DMS153 (cell line): ENCODE results near the gene LCMT1.
A peak's percentile ranks its signal among the peaks of the same experiment; 100 is the strongest.
"Not testable (repeated sequence)": the region's sequence is repeated elsewhere in the genome, so short reads cannot be mapped to it uniquely, and the experiment has no call there.

Experiments
- DNase-seq: peaks from one replicate; lab custom pipeline; 2025; lab: John Stamatoyannopoulos, UW

The LCMT1 gene

GRCh38 chr16:25111403-25112166 lies at the start of gene LCMT1:
Gene LCMT1 (plus strand): TSS chr16:25111742. CDS start chr16:25111884, 142 bp downstream.
- peak; percentile 99 for DNase-seq

GRCh38 chr16:25063102-25063501 lies 48.4 kb upstream of the LCMT1 start:
- no peak for DNase-seq

GRCh38 chr16:25063865-25064264 lies 47.7 kb upstream of the LCMT1 start:
- DNase-seq: no peak

GRCh38 chr16:25064281-25064680 lies 47.3 kb upstream of the LCMT1 start:
- DNase-seq: not testable (repeated sequence)

- no peak for DNase-seq
These were observed 46.6 kb upstream of the LCMT1 start for GRCh38 chr16:25064937-25065336.

DNA sequence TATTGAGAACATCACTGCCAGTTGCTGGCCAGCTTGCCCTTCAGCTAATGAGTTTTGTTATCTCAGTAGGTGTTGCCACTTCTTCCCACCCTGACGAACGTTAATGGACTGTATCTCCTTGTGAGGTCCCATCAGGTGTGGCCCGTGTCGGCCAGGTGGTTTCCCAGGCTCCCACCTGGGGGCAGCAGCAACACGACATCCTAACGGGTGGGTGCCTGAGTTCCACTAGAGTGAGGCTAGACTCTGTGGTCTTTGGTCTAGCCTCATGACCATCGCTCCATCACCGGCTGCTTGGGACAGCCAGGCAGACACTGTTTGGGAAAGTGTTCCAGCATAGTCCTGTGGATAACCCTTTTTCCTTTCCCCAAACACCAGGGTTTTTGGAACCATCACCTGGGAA lies 45.6 kb upstream of the LCMT1 start:
- DNase-seq: peak; percentile 4

DNA sequence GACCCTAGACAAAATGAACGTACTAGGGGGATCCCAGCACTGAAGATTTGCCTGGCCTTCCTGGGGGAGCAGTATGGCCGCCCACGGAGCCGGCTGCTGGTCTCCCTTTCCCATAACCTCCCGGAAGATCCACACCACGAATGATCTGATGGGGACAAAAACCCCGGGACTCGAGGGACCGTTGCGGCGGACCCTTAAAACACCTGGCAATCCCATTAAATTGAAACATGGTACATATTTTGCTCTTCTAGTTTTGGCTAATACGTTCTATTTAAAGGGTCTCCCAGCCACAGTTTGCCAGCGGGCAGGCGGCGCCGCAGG lies 45.2 kb upstream of the LCMT1 start:
- DNase-seq: no peak

- DNase-seq: peak; percentile 22
These were observed 44.6 kb upstream of the LCMT1 start for GRCh38 chr16:25066747-25067631.

- DNase-seq: no peak
These were observed 37.7 kb upstream of the LCMT1 start for GRCh38 chr16:25073854-25074253.

DNA sequence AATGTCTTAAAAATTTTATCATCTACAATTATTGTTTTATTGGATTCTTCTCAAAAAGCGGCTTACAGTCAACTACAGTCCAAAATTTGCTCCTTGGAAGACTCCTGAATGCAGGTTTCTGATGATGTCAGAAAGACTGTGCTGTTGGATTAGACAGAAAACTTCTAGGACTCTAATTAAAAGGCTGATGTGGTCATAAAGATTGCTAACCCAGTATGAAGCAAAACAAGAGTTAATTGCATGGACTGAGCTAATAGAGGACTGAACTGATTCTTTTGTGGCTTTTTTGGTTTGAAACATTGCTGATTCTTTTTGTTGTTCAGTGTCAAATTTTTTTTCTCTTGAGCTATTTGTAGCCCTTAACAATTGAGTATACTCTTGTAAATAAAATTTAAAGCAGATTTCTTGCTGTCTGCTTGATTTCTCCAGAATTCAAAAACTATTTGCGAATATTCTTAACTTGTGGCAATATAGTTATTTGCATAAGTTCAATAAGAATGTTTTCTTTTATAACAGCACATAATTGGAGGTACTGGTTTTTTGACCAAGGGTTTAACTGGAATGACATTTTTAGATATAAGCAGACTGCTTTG lies 33.1 kb upstream of the LCMT1 start:
- DNase-seq: no peak

GRCh38 chr16:25079637-25080378 lies 31.7 kb upstream of the LCMT1 start:
- no peak for DNase-seq

DNA sequence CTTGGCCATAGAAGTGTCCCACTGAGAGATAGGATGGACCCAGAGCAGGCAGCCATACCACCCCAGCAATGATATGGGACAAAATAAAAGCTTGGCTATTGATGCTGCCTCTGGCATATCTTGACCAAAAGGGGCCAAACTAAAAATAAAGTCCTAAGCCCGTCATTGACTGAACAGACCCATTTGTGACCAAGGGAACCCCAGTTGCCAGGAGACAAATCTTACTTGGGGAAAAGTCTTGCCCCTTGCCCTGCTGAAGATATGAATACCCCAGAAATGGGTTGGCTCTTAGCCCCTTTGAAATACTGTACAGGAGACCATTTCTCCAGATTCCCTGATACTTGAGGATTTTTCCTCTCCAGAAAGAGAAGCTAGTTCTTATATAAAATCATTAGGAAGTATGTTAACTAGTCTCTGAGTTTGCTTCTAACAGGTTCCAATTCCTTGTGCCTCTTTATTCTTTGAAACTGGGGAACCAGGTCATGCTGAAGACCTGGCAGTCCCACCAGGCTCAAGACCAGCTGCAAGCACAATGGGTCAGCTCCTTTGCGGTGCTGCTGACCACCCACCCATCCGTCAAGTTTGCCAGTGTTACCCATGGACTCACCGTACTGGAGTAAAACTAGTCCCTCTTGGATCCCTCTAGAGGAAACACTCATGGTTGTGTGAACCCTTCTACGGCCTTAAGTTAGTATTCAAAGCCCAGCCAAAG lies 31.0 kb upstream of the LCMT1 start:
- DNase-seq: no peak

DNA sequence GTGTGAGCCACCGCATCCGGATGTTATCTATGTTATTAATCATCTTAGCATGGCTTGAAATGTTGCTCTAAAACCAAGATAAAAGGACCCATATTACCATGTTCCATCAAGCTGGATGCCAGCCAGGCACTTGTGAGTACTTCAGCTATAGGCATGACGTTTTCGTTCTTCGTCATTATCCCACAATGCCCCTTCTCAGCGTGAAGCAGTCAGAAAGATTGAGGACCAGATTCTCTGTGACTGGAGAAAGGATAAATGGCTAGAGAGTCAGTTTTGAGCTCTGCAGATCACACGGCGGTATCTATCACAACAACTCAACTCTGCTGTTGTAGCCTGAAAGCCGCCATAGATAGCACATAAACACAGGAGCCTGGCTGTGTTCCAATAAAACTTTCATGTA lies 29.8 kb upstream of the LCMT1 start:
- DNase-seq: no peak

- DNase-seq: no peak
These were observed 28.5 kb upstream of the LCMT1 start for GRCh38 chr16:25083065-25083464.

DNA sequence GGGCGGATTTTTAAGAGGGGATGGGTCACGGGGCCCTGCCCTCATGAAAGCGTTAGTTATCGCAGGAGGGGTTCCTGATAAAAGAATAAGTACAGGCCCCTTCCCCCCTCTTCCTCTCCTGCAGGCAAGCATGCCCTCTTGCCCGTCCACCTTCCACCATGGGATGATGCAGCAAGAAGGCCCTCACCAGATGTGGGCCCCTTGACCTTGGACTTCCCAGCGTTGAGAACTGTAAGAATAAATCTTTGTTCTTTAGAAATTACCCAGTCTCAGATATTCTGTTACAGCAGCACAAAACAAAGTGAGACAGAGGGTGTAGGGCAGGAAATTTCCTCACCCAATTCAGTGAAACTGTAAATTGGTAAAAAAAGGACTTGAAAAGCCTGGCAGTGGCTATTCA lies 27.8 kb upstream of the LCMT1 start:
- no peak for DNase-seq

- no peak for DNase-seq
These were observed 26.7 kb upstream of the LCMT1 start for GRCh38 chr16:25084797-25085196.

- no peak for DNase-seq
These were observed 23.8 kb upstream of the LCMT1 start for GRCh38 chr16:25087761-25088160.

DNA sequence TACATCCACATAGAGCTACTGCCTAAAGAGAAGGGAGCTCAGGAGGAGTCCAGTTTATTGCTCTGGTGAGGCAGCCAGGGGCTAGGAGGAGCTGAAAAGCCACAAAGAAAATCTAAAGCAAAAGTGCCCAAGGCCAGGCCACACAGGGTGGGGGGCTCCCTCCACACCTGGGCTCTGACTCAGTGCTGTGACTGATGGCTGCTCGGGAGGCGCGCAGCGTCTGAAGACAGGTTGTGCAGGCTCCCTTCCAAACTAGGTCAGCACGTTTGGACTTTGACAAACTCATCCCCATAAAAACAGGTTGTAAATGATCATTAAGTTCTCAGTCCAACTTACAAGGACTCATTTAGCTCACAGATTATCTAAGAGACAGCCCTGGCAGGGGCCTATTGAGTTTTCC lies 22.2 kb upstream of the LCMT1 start:
- DNase-seq: no peak

- no peak for DNase-seq
These were observed 19.1 kb upstream of the LCMT1 start for GRCh38 chr16:25092441-25092840.

- DNase-seq: no peak
These were observed 18.1 kb upstream of the LCMT1 start for GRCh38 chr16:25093208-25094061.

DNA sequence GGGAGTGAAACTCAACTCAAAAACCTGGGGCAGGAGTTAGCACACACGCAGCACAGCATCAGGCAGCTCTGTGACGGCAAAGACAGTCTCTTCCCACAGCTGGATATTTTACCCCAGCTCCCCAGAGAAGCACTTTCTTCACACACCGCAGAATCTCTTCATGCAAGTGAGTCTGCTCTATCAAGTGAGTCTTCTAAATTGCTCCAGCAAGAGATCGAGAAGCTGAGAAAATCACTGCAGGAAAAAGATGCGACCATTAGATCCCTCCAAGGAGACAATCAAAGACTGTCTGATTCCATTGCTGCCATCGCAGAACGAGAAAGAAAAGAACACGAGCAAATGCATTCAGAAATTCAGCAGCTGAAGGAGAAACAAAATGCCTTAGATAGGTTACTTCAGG lies 16.9 kb upstream of the LCMT1 start:
- DNase-seq: no peak
